Mesendoderm (in vitro differentiated cells): Measurements from ENCODE around the gene FGF2.

Experiments used
- DNase-seq: peaks from one replicate; pipeline ENCODE4 v3.0.0; 2013
- H2AK5ac ChIP-seq: 2 replicates; pipeline ENCODE4 v1.6.1; 2013; ENCODE audit warnings: low read length, inconsistent platforms
- H2BK120ac ChIP-seq: 2 replicates; pipeline ENCODE4 v1.6.1; 2013; ENCODE audit warnings: low read depth, mild to moderate bottlenecking, low read length, moderate library complexity, mixed read lengths
- H2BK15ac ChIP-seq: replicated peaks from 2 replicates; pipeline ENCODE4 v1.6.1; 2013; ENCODE audit warnings: low read depth, mild to moderate bottlenecking, moderate library complexity
- H2BK5ac ChIP-seq: 2 replicates; pipeline ENCODE4 v1.6.1; 2013; ENCODE audit warnings: low read length, inconsistent platforms
- H3K18ac ChIP-seq: 2 replicates; pipeline ENCODE4 v1.6.1; 2013; ENCODE audit warnings: mild to moderate bottlenecking, low read length, mixed read lengths
- H3K23ac ChIP-seq: one replicate; pipeline ENCODE4 v1.6.1; 2013; ENCODE audit warnings: low read length
- H3K27ac ChIP-seq: 2 replicates; pipeline ENCODE4 v1.5.1; 2013; ENCODE audit warnings: low read depth, mild to moderate bottlenecking, inconsistent platforms, low read length, moderate library complexity
- H3K27me3 ChIP-seq: 2 replicates; pipeline ENCODE4 v1.6.1; 2013; ENCODE audit warnings: low read length, control low read depth, mild to moderate bottlenecking, inconsistent platforms; ENCODE audit not compliant: insufficient read depth, poor library complexity
- H3K36me3 ChIP-seq: 2 replicates; pipeline ENCODE4 v1.6.1; 2013; ENCODE audit warnings: low read length, inconsistent platforms; ENCODE audit not compliant: control insufficient read depth, insufficient read depth
- H3K4ac ChIP-seq: one replicate; pipeline ENCODE4 v1.6.1; 2013; ENCODE audit warnings: low read depth, mild to moderate bottlenecking, low read length, moderate library complexity
- H3K4me1 ChIP-seq: 2 replicates; pipeline ENCODE4 v1.6.1; 2013; ENCODE audit warnings: low read depth, low read length, inconsistent platforms; ENCODE audit not compliant: control insufficient read depth
- H3K4me2 ChIP-seq: 2 replicates; pipeline ENCODE4 v1.6.1; 2013; ENCODE audit warnings: low read length
- H3K4me3 ChIP-seq: 2 replicates; pipeline ENCODE4 v1.5.1; 2013; ENCODE audit warnings: mild to moderate bottlenecking, low read length
- H3K56ac ChIP-seq: one replicate; pipeline ENCODE4 v1.6.1; 2013; ENCODE audit warnings: low read length
- H3K79me1 ChIP-seq: 2 replicates; pipeline ENCODE4 v1.6.1; 2013; ENCODE audit warnings: low read length, inconsistent platforms
- H3K79me2 ChIP-seq: 2 replicates; pipeline ENCODE4 v1.6.1; 2013; ENCODE audit warnings: mild to moderate bottlenecking, low read length; ENCODE audit not compliant: control insufficient read depth, insufficient read depth
- H3K9ac ChIP-seq: 2 replicates; pipeline ENCODE4 v1.6.1; 2013; ENCODE audit warnings: low read length, inconsistent platforms
- H4K5ac ChIP-seq: one replicate; pipeline ENCODE4 v1.6.1; 2013; ENCODE audit warnings: low read length
- H4K8ac ChIP-seq: one replicate; pipeline ENCODE4 v1.6.1; 2013; ENCODE audit warnings: low read depth, mild to moderate bottlenecking, control low read depth, low read length, moderate library complexity
- WGBS: extraction: QIAGEN DNeasy Blood & Tissue Kit; methylation state at CpG from one replicate; pipeline ENCODE4 v1.1.7; 2013; ENCODE audit warnings: low lambda C conversion rate, missing lambda C conversion rate; ENCODE audit not compliant: insufficient coverage; ENCODE audit errors: extremely low coverage; 5-methylcytosine and 5-hydroxymethylcytosine counted together

Gene FGF2

GRCh38 chr4:122921971-122922876 is 95.6 kb downstream of the FGF2 start, which contains the start of gene NUDT6:
NUDT6 (minus strand) TSS chr4:122922597; CDS start chr4:122922572, 25 bp downstream.
- H4K8ac ChIP-seq = no peak within 1 kb of the TSS
- no peak within 1 kb of the TSS for H3K4ac ChIP-seq
- peak within 1 kb of the TSS; percentile 95 for H3K4me3 ChIP-seq
- peaks cover 4% of the 10 kb centered on the region for H3K4me1 ChIP-seq
- peaks cover 9% of the 10 kb centered on the region for H3K79me1 ChIP-seq
- H3K4me2 ChIP-seq = peak within 1 kb of the TSS; percentile 65
- peak within 1 kb of the TSS; percentile 39 for H2BK5ac ChIP-seq
- peak within 1 kb of the TSS; percentile 81 for H3K18ac ChIP-seq
- no peaks in the 10 kb centered on the region for H3K27me3 ChIP-seq
- H3K79me2 ChIP-seq = peaks cover 24% of the 10 kb centered on the region
- no CpG with 5 or more reads among the region's 63 CpGs for WGBS
- H2BK120ac ChIP-seq = no peak within 1 kb of the TSS
- peak within 1 kb of the TSS; percentile 87 for H3K27ac ChIP-seq
- H4K5ac ChIP-seq = no peak within 1 kb of the TSS
- peak; percentile 84 for DNase-seq
- peak within 1 kb of the TSS; percentile 83 for H3K23ac ChIP-seq
- H2AK5ac ChIP-seq = no peak within 1 kb of the TSS
- peak within 1 kb of the TSS; percentile 96 for H3K56ac ChIP-seq
- no peaks in the 10 kb centered on the region for H3K36me3 ChIP-seq
- H3K9ac ChIP-seq = peak within 1 kb of the TSS; percentile 90
- no peak within 1 kb of the TSS for H2BK15ac ChIP-seq

- no peak overlapping the region for H2BK15ac ChIP-seq
- no peaks in the 10 kb centered on the region for H3K36me3 ChIP-seq
- H3K4me1 ChIP-seq = peaks cover 4% of the 10 kb centered on the region
- peak overlapping the region; percentile 39 for H2BK5ac ChIP-seq
- H3K79me1 ChIP-seq = peaks cover 9% of the 10 kb centered on the region
- H3K4ac ChIP-seq = no peak overlapping the region
- peak overlapping the region; percentile 81 for H3K18ac ChIP-seq
- H3K9ac ChIP-seq = peak overlapping the region; percentile 90
- H3K4me3 ChIP-seq = peak overlapping the region; percentile 95
- H2BK120ac ChIP-seq = no peak overlapping the region
- H3K23ac ChIP-seq = no peak overlapping the region
- no peak overlapping the region for H4K8ac ChIP-seq
- peak overlapping the region; percentile 96 for H3K56ac ChIP-seq
- H3K27ac ChIP-seq = peak overlapping the region; percentile 74
- DNase-seq = peak; percentile 94
- no peaks in the 10 kb centered on the region for H3K27me3 ChIP-seq
- WGBS = no CpG with 5 or more reads among the region's 34 CpGs
- H3K4me2 ChIP-seq = peak overlapping the region; percentile 65
- no peak overlapping the region for H2AK5ac ChIP-seq
- peaks cover 24% of the 10 kb centered on the region for H3K79me2 ChIP-seq
- no peak overlapping the region for H4K5ac ChIP-seq
Measured at GRCh38 chr4:122922877-122923511, 96.4 kb downstream of the FGF2 start.

- Histone ChIP-seq H2BK5ac (no peak overlapping the region), H3K23ac (no peak overlapping the region), H3K4ac (no peak overlapping the region), H2AK5ac (no peak overlapping the region), H3K27ac (no peak overlapping the region), H3K4me1 (peaks cover 4% of the 10 kb centered on the region), H3K4me3 (no peak overlapping the region), H3K18ac (no peak overlapping the region), H4K8ac (no peak overlapping the region), H3K36me3 (no peaks in the 10 kb centered on the region), H3K56ac (no peak overlapping the region), H2BK15ac (no peak overlapping the region), H3K79me2 (peaks cover 18% of the 10 kb centered on the region), H2BK120ac (no peak overlapping the region), H3K27me3 (no peaks in the 10 kb centered on the region), H4K5ac (no peak overlapping the region), H3K9ac (no peak overlapping the region), H3K79me1 (peaks cover 10% of the 10 kb centered on the region), H3K4me2 (no peak overlapping the region)
- WGBS = no CpG with 5 or more reads among the region's 1 CpG
- no peak for DNase-seq
Measured at GRCh38 chr4:122928930-122929329, 102.3 kb downstream of the FGF2 start.

- no peak overlapping the region for H2BK5ac ChIP-seq
- peaks cover 7% of the 10 kb centered on the region for H3K79me2 ChIP-seq
- DNase-seq = no peak
- H3K4me1 ChIP-seq = no peaks in the 10 kb centered on the region
- H3K27me3 ChIP-seq = no peaks in the 10 kb centered on the region
- peaks cover 3% of the 10 kb centered on the region for H3K36me3 ChIP-seq
- H3K9ac ChIP-seq = no peak overlapping the region
- no peak overlapping the region for H3K56ac ChIP-seq
- H4K5ac ChIP-seq = no peak overlapping the region
- no peak overlapping the region for H4K8ac ChIP-seq
- H3K79me1 ChIP-seq = peaks cover 4% of the 10 kb centered on the region
- no peak overlapping the region for H2BK120ac ChIP-seq
- H2BK15ac ChIP-seq = no peak overlapping the region
- no peak overlapping the region for H3K4me3 ChIP-seq
- H3K18ac ChIP-seq = no peak overlapping the region
- H3K4ac ChIP-seq = no peak overlapping the region
- H3K27ac ChIP-seq = no peak overlapping the region
- H3K4me2 ChIP-seq = no peak overlapping the region
- H3K23ac ChIP-seq = no peak overlapping the region
- H2AK5ac ChIP-seq = no peak overlapping the region
Measured at GRCh38 chr4:122930862-122931261, 104.2 kb downstream of the FGF2 start.

GRCh38 chr4:122932763-122933162 is 106.1 kb downstream of the FGF2 start:
- H2BK15ac ChIP-seq = no peak overlapping the region
- no peak overlapping the region for H3K4ac ChIP-seq
- no peak overlapping the region for H3K4me3 ChIP-seq
- H3K23ac ChIP-seq = no peak overlapping the region
- H2BK120ac ChIP-seq = no peak overlapping the region
- H3K27me3 ChIP-seq = no peaks in the 10 kb centered on the region
- no peak overlapping the region for H4K5ac ChIP-seq
- peaks cover 3% of the 10 kb centered on the region for H3K36me3 ChIP-seq
- H3K27ac ChIP-seq = no peak overlapping the region
- no peak overlapping the region for H3K4me2 ChIP-seq
- H3K9ac ChIP-seq = no peak overlapping the region
- H3K4me1 ChIP-seq = no peaks in the 10 kb centered on the region
- no peak overlapping the region for H2BK5ac ChIP-seq
- H3K79me2 ChIP-seq = no peaks in the 10 kb centered on the region
- no peak for DNase-seq
- no peak overlapping the region for H3K18ac ChIP-seq
- H3K79me1 ChIP-seq = peaks cover 2% of the 10 kb centered on the region
- H3K56ac ChIP-seq = no peak overlapping the region
- no peak overlapping the region for H2AK5ac ChIP-seq
- no peak overlapping the region for H4K8ac ChIP-seq
